H1 (cell line): ENCODE results near the gene SLC8B1. TPM values are rescaled to one million over a fixed set of nuclear protein-coding genes. Genes with fewer than 3 reads are reported as not detected.

Experiments
- CBX8 ChIP-seq: fragments of 300-800, 300-1000 bp; sonication (generic); IDR thresholded peaks from 2 replicates; pipeline ENCODE4 v1.7.1; 2016; ENCODE audit warnings: low read depth, low read length, borderline replicate concordance
- polyA plus RNA-seq, 7 experiments: library from polyadenylated mRNA; depleted of rRNA in 3 of 7; stranded (reverse) in 5 of 7; unstranded in 2 of 7; fragments of >200 nt in 5 of 7; fragments of 200-250 nt in 2 of 7; gene quantifications; 1 replicate in 5 of 7; 2 replicates in 1 of 7; 4 replicates in 1 of 7; pipeline versions ENCODE4 v1.2.1 to v1.2.3, GENCODE V29; 2011 to 2013; ENCODE audit warnings: missing spikeins in 2 of 7, mixed read lengths in 2 of 7
- total RNA-seq: library from RNA; stranded (reverse); fragmentation: NEBNext Ultra II Directional; extraction: Animal tissue kit (Norgen Biotek cat#: 25700); gene quantifications from 2 replicates; pipeline ENCODE4 v1.2.1, GENCODE V29; 2021
- TF ChIP-seq, protein P1 (sequence below): fragments of 300-600 bp; sonication (generic); IDR thresholded peaks from 2 replicates; pipeline ENCODE4 v1.7.1; 2012; ENCODE audit warnings: low read length, moderate library complexity, mild to moderate bottlenecking, inconsistent platforms; ENCODE audit not compliant: insufficient replicate concordance

SLC8B1 gene
- total and polyA plus RNA-seq, 2 of the 8 experiments (the other 6 are each of a cell fraction or from before 2014, with no cell fraction given) = 11.2 to 19.1 TPM

DNA sequence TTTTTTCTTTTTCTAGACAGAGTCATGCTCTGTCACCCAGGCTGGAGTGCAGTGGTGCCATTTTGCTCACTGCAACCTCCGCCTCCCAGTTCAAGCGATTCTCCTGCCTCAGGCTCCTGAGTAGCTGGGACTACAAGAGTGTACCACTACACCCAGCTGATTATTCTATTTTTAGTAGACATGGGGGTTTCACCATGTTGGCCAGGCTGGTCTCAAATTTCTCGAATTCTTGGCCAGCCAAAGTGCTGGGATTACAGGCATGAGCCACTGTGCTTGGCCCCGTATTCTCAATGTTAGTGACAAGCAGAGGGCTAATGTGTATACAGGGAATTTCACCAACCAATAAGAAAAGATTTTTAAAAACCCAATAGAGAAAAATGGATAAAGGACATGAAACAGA, 31.9 kb upstream of the SLC8B1 start (continued):
- TF ChIP-seq, protein P1, sequence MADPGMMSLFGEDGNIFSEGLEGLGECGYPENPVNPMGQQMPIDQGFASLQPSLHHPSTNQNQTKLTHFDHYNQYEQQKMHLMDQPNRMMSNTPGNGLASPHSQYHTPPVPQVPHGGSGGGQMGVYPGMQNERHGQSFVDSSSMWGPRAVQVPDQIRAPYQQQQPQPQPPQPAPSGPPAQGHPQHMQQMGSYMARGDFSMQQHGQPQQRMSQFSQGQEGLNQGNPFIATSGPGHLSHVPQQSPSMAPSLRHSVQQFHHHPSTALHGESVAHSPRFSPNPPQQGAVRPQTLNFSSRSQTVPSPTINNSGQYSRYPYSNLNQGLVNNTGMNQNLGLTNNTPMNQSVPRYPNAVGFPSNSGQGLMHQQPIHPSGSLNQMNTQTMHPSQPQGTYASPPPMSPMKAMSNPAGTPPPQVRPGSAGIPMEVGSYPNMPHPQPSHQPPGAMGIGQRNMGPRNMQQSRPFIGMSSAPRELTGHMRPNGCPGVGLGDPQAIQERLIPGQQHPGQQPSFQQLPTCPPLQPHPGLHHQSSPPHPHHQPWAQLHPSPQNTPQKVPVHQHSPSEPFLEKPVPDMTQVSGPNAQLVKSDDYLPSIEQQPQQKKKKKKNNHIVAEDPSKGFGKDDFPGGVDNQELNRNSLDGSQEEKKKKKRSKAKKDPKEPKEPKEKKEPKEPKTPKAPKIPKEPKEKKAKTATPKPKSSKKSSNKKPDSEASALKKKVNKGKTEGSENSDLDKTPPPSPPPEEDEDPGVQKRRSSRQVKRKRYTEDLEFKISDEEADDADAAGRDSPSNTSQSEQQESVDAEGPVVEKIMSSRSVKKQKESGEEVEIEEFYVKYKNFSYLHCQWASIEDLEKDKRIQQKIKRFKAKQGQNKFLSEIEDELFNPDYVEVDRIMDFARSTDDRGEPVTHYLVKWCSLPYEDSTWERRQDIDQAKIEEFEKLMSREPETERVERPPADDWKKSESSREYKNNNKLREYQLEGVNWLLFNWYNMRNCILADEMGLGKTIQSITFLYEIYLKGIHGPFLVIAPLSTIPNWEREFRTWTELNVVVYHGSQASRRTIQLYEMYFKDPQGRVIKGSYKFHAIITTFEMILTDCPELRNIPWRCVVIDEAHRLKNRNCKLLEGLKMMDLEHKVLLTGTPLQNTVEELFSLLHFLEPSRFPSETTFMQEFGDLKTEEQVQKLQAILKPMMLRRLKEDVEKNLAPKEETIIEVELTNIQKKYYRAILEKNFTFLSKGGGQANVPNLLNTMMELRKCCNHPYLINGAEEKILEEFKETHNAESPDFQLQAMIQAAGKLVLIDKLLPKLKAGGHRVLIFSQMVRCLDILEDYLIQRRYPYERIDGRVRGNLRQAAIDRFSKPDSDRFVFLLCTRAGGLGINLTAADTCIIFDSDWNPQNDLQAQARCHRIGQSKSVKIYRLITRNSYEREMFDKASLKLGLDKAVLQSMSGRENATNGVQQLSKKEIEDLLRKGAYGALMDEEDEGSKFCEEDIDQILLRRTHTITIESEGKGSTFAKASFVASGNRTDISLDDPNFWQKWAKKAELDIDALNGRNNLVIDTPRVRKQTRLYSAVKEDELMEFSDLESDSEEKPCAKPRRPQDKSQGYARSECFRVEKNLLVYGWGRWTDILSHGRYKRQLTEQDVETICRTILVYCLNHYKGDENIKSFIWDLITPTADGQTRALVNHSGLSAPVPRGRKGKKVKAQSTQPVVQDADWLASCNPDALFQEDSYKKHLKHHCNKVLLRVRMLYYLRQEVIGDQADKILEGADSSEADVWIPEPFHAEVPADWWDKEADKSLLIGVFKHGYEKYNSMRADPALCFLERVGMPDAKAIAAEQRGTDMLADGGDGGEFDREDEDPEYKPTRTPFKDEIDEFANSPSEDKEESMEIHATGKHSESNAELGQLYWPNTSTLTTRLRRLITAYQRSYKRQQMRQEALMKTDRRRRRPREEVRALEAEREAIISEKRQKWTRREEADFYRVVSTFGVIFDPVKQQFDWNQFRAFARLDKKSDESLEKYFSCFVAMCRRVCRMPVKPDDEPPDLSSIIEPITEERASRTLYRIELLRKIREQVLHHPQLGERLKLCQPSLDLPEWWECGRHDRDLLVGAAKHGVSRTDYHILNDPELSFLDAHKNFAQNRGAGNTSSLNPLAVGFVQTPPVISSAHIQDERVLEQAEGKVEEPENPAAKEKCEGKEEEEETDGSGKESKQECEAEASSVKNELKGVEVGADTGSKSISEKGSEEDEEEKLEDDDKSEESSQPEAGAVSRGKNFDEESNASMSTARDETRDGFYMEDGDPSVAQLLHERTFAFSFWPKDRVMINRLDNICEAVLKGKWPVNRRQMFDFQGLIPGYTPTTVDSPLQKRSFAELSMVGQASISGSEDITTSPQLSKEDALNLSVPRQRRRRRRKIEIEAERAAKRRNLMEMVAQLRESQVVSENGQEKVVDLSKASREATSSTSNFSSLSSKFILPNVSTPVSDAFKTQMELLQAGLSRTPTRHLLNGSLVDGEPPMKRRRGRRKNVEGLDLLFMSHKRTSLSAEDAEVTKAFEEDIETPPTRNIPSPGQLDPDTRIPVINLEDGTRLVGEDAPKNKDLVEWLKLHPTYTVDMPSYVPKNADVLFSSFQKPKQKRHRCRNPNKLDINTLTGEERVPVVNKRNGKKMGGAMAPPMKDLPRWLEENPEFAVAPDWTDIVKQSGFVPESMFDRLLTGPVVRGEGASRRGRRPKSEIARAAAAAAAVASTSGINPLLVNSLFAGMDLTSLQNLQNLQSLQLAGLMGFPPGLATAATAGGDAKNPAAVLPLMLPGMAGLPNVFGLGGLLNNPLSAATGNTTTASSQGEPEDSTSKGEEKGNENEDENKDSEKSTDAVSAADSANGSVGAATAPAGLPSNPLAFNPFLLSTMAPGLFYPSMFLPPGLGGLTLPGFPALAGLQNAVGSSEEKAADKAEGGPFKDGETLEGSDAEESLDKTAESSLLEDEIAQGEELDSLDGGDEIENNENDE = no peak
- TF ChIP-seq CBX8 = no peak
